ENCODE measurements around the gene PRRC2C. TPM values are rescaled to one million over a fixed set of nuclear protein-coding genes. Genes with fewer than 3 reads are reported as not detected.
A peak's percentile ranks its signal among the peaks of the same experiment; 100 is the strongest.

Gene PRRC2C
- total RNA-seq, 1 experiment from 2014 or later: 267 TPM

DNA sequence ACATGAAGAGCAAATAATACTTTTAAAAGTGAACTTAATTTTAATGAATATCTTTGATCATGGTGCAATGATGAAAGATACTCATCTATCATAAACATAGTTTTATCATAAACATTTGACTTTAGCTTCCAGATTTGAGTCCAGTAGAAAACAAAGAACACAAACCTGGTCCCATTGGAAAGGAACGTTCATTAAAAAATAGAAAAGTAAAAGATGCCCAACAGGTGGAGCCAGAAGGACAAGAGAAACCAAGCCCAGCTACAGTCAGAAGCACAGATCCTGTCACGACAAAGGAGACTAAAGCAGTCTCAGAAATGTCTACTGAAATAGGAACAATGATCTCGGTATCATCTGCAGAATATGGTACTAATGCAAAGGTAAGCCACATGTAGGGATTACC lies 81.1 kb downstream of the PRRC2C start:
- no peak overlapping the region for H3K18ac ChIP-seq (ENCODE audit: insufficient read length, low read depth, low read length)
- no peak overlapping the region for H3T11ph ChIP-seq (ENCODE audit: low read length)
- no peaks in the 10 kb centered on the region for H3K4me1 ChIP-seq (ENCODE audit: insufficient read depth, low read length)
- Mint-ChIP-seq H3K9me3 (no peaks in the 10 kb centered on the region), H3K27me3 (ENCODE audit: low read depth) (no peaks in the 10 kb centered on the region), H3K36me3 (ENCODE audit: insufficient read depth in 1 of 3, low read depth in 3 of 3) (peaks cover 12 to 50% (median 48%) of the 10 kb centered on the region in 3 experiments; a peak in 6 of 7 replicates), H3K4me3 (no peak overlapping the region), H3K4me1 (no peaks in the 10 kb centered on the region), H3K27ac (no peak overlapping the region; a peak in 1 of 7 replicates)
- H2BK15ac ChIP-seq (ENCODE audit: low read depth, low read length): no peak overlapping the region
- no peaks in the 10 kb centered on the region for H3K23me2 ChIP-seq (ENCODE audit: insufficient read length, low read depth, low read length, poor library complexity, severe bottlenecking)
- WGBS (ENCODE audit: extremely low coverage, insufficient read length, low lambda C conversion rate): no CpG with 5 or more reads among the region's 3 CpGs
- no peak overlapping the region for H3K4me2 ChIP-seq (ENCODE audit: insufficient read depth, insufficient read length, low read length)
- DNase-seq: no peak
- no peak overlapping the region for H2BK12ac ChIP-seq (ENCODE audit: insufficient read length, low read depth, low read length)
- no peak overlapping the region for H2BK20ac ChIP-seq (ENCODE audit: low read depth, low read length, poor library complexity, severe bottlenecking)
- H2BK120ac ChIP-seq (ENCODE audit: low read depth, low read length, poor library complexity, severe bottlenecking): no peak overlapping the region
- no peak overlapping the region for H2AFZ ChIP-seq (ENCODE audit: low read length)
- no peak overlapping the region for H3K9ac ChIP-seq (ENCODE audit: extremely low read depth, insufficient read length, low read length)
- H3K27ac ChIP-seq (ENCODE audit: insufficient read length, low read depth, low read length): no peak overlapping the region
- no peaks in the 10 kb centered on the region for H3K9me3 ChIP-seq (ENCODE audit: control insufficient read depth, low read depth, low read length)
- no peaks in the 10 kb centered on the region for H3K27me3 ChIP-seq (ENCODE audit: insufficient read depth, low read length)
- no peaks in the 10 kb centered on the region for H4K20me1 ChIP-seq (ENCODE audit: control insufficient read depth, insufficient read depth, insufficient read length)
- H3K4ac ChIP-seq (ENCODE audit: low read depth, low read length): no peak overlapping the region
- H3K56ac ChIP-seq (ENCODE audit: insufficient read length, low read depth, low read length): no peak overlapping the region
- no peak overlapping the region for H2BK5ac ChIP-seq (ENCODE audit: insufficient read length, low read length)
- H4K5ac ChIP-seq (ENCODE audit: insufficient read length, low read depth, low read length): no peak overlapping the region
- TF ChIP-seq, protein P1, sequence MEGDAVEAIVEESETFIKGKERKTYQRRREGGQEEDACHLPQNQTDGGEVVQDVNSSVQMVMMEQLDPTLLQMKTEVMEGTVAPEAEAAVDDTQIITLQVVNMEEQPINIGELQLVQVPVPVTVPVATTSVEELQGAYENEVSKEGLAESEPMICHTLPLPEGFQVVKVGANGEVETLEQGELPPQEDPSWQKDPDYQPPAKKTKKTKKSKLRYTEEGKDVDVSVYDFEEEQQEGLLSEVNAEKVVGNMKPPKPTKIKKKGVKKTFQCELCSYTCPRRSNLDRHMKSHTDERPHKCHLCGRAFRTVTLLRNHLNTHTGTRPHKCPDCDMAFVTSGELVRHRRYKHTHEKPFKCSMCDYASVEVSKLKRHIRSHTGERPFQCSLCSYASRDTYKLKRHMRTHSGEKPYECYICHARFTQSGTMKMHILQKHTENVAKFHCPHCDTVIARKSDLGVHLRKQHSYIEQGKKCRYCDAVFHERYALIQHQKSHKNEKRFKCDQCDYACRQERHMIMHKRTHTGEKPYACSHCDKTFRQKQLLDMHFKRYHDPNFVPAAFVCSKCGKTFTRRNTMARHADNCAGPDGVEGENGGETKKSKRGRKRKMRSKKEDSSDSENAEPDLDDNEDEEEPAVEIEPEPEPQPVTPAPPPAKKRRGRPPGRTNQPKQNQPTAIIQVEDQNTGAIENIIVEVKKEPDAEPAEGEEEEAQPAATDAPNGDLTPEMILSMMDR (conservative IDR thresholded peaks at IDR 0.05): peak; percentile 29; the same call in 1 of the 3 replicates
- H3K23ac ChIP-seq (ENCODE audit: insufficient read length, low read depth, low read length): no peak overlapping the region
- no peak overlapping the region for H2AK5ac ChIP-seq (ENCODE audit: insufficient read length, low read length)
- no peaks in the 10 kb centered on the region for H3K79me1 ChIP-seq (ENCODE audit: insufficient read depth, low read depth, low read length, poor library complexity, severe bottlenecking)
- no peak overlapping the region for H3K14ac ChIP-seq (ENCODE audit: insufficient read depth, low read length)
- no peaks in the 10 kb centered on the region; the same call in 1 of the 2 replicates for H3K79me2 ChIP-seq (ENCODE audit: insufficient read depth, low read length)
- no peak overlapping the region for H4K91ac ChIP-seq (ENCODE audit: insufficient read length, low read depth, low read length)
- H4K8ac ChIP-seq (replicated peaks; ENCODE audit: insufficient read length, low read depth, low read length): no peak overlapping the region
